Small intestine (tissue), 7 donors: ENCODE results near the gene RPIA. TPM values are rescaled to one million over a fixed set of nuclear protein-coding genes. Genes with fewer than 3 reads are reported as not detected.
A peak's percentile ranks its signal among the peaks of the same experiment; 100 is the strongest.

Experiments
- DNase-seq, 2 donors: peaks; one replicate each; pipeline versions ENCODE4 v3.0.0 to v3.0.0-alpha.2; 2013
- FAIRE-seq: peaks from 2 replicates; lab custom pipeline; 2012; peaks lifted over from hg19 to GRCh38; lab: Jason Lieb, UNC
- H3K27ac ChIP-seq, 3 donors: one replicate each; pipeline ENCODE4 v1.5.1; 2013; ENCODE audit warnings: low read length in 2 of 3, mild to moderate bottlenecking in 2 of 3, control low read depth in 1 of 3, inconsistent platforms in 1 of 3, low read depth in 1 of 3, moderate library complexity in 1 of 3
- H3K27me3 ChIP-seq, 3 donors: one replicate each; pipeline ENCODE4 v1.6.1; 2013; ENCODE audit warnings: low read length in 3 of 3, inconsistent platforms in 1 of 3; ENCODE audit not compliant: control insufficient read depth in 3 of 3, insufficient read depth in 3 of 3
- H3K36me3 ChIP-seq, 3 donors: one replicate each; pipeline ENCODE4 v1.6.1; 2013; ENCODE audit warnings: low read length in 3 of 3, inconsistent platforms in 1 of 3, low read depth in 1 of 3, mild to moderate bottlenecking in 1 of 3, moderate library complexity in 1 of 3; ENCODE audit not compliant: control insufficient read depth in 3 of 3, insufficient read depth in 2 of 3
- H3K4me1 ChIP-seq, 3 donors: one replicate each; pipeline ENCODE4 v1.6.1; 2013; ENCODE audit warnings: low read length in 2 of 3, inconsistent platforms in 1 of 3, low read depth in 1 of 3, mild to moderate bottlenecking in 1 of 3, moderate library complexity in 1 of 3; ENCODE audit not compliant: control insufficient read depth in 3 of 3, insufficient read depth in 2 of 3
- H3K4me3 ChIP-seq, 3 donors: one replicate each; pipeline ENCODE4 v1.5.1; 2013; ENCODE audit warnings: low read length in 3 of 3, control low read depth in 1 of 3, inconsistent platforms in 1 of 3, low read depth in 1 of 3, mild to moderate bottlenecking in 1 of 3, moderate library complexity in 1 of 3
- H3K9me3 ChIP-seq, 2 donors: one replicate each; pipeline ENCODE4 v1.6.1; 2013; ENCODE audit warnings: low read depth in 1 of 2, low read length in 1 of 2; ENCODE audit not compliant: control insufficient read depth in 2 of 2, insufficient read depth in 1 of 2
- WGBS, 3 donors: extraction: QIAGEN DNeasy Blood & Tissue Kit; methylation state at CpG; one replicate each; pipeline ENCODE4 v1.1.7; 2013; 5-methylcytosine and 5-hydroxymethylcytosine counted together
- polyA plus RNA-seq, 4 donors: library from polyadenylated mRNA; stranded (reverse) in 3 of 4; unstranded in 1 of 4; fragments of 200-250 nt in 3 of 4; fragments of 120-200 nt in 1 of 4; gene quantifications; one replicate each; pipeline versions ENCODE4 v1.2.1 to v1.2.3, GENCODE V29; 2013
- donor health status: healthy with polysubstance abuse.
- donor health status: control.
- donor health status: control.
- donor health status: Bipolar disorder and iron deficiency.
- donor health status: healthy.

Gene RPIA
- polyA plus RNA-seq, 4 donors: 14.5 to 53.7 (median 21.4) TPM

DNA sequence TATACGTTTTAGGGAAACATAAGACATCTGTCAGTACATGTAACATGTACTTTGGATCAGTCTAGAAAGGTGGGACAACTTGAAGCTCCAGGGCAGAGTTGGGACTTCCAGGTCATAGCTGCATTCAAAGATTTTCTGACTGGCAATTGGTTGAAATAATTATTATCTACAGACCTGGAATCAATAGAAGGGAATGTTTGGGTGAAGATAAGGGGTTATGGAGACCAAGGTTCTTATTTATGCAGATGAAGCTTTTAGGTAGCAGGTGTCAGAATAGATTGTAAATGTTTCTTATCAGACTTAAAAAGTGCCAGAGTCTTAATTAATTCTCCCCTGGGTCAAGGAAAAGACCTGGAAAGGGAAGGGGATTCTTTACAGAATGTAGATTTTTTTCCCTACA lies 19.8 kb downstream of the RPIA start:
- DNase-seq: peak in 1 of 2 donors; percentile 23
- Histone ChIP-seq H3K4me1 (peaks cover 0 to 10% (median 7%) of the 10 kb centered on the region in 3 donors), H3K9me3 (no peaks in the 10 kb centered on the region), H3K4me3 (no peak overlapping the region), H3K36me3 (no peaks in the 10 kb centered on the region), H3K27me3 (no peaks in the 10 kb centered on the region), H3K27ac (no peak overlapping the region)
- 8 to 63% (median 21%) methylated on average over 1 of the region's 1 CpG for WGBS, 3 donors
- FAIRE-seq: no peak

DNA sequence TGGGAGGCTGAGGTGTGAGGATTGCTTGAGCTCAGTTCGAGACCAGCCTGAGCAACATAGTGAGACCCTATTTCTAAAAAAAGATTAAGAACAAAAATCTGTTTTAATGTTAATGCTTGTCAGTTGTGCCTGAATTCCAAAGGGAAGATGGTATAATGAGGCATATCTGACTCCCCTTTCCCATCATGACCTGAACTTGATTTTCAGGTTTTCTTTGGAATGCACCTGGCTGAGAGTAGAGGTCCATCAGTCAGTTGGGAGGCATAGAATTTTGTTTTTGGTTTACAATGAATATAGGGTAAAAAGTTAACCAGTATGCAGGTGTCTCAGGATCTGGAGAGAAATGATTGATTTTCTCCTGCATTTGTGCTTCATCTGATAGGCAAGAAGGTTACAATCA lies 20.4 kb downstream of the RPIA start:
- no peak for DNase-seq
- Histone ChIP-seq H3K4me3 (no peak overlapping the region), H3K9me3 (no peaks in the 10 kb centered on the region), H3K36me3 (no peaks in the 10 kb centered on the region), H3K27ac (no peak overlapping the region), H3K27me3 (no peaks in the 10 kb centered on the region), H3K4me1 (peaks cover 0 to 10% (median 7%) of the 10 kb centered on the region in 3 donors)
- FAIRE-seq: no peak
- 86 to 95% (median 93%) methylated on average over 1 of the region's 1 CpG for WGBS, 3 donors

DNA sequence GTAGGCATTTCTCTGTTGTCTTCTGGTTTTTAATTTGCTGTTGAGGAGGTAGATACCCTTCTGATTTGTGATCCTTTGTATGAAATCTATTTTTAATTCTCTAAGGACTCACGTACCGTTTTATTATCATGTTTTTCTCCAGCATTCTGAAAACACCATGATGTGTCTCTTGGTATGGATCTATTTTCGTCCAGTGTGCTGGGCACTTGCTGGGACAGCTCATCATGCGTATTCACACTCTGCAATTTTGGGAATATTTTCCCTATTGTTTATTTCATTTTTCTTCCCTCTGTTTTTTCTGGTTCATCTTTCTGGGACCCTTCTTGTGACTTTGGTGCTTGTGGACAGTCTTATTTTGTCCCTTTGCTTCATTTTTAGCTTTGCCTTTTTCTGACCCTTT lies 21.9 kb downstream of the RPIA start:
- 95 to 96% (median 96%) methylated on average over 4 of the region's 4 CpGs for WGBS, 3 donors
- Histone ChIP-seq H3K9me3 (peaks cover 0 to 2% of the 10 kb centered on the region in 2 donors), H3K4me1 (peaks cover 0 to 10% (median 7%) of the 10 kb centered on the region in 3 donors), H3K4me3 (no peak overlapping the region), H3K27ac (no peak overlapping the region), H3K27me3 (no peaks in the 10 kb centered on the region), H3K36me3 (no peaks in the 10 kb centered on the region)
- FAIRE-seq (no peak), DNase-seq (no peak)

DNA sequence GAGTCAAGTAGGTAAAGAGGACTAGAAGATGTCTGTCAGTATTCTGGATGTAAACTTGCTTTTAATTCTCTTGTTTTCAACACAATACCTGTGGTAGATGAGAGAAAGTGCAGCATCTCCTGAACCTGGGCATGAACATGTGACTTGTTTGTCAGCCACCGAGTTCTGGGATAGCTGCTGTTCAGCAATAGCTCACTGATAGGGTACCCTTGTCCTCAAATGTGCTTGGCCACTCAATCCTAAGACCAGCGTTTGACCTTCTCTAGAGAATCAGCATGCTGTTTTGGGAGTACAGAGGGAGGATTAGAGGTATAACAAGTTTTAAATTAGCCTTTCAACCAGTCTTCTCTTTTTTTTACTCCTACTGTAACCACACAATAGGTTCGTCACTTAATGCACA lies 23.2 kb downstream of the RPIA start:
- peaks cover 0 to 7% (median 5%) of the 10 kb centered on the region in 3 donors for H3K4me1 ChIP-seq
- H3K27ac ChIP-seq: no peak overlapping the region
- FAIRE-seq: no peak
- no peak for DNase-seq
- H3K4me3 ChIP-seq: no peak overlapping the region
- peaks cover 0 to 2% of the 10 kb centered on the region in 2 donors for H3K9me3 ChIP-seq
- WGBS, 3 donors: 81 to 95% (median 94%) methylated on average over 3 of the region's 3 CpGs
- no peaks in the 10 kb centered on the region for H3K36me3 ChIP-seq
- no peaks in the 10 kb centered on the region for H3K27me3 ChIP-seq

DNA sequence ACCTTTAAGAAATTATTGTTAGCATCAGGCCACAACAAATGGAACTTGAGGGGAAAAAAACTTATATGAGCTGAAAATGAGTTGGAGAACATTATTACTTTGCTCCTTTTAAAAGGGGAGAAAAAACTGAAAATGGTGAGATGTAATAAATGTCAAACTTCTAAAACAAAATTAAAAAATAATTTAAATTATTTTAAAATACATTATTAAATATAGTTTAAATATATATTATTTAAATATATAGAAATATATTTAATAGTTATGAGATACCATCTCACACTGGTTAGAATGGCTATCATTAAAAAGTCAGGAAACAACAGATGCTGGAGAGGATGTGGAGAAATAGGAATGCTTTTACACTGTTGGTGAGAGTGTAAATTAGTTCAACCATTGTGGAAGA lies 28.9 kb downstream of the RPIA start:
- H3K9me3 ChIP-seq: peaks cover 0 to 2% of the 10 kb centered on the region in 2 donors
- peaks cover 0 to 2% (median 1%) of the 10 kb centered on the region in 3 donors for H3K4me1 ChIP-seq
- H3K27me3 ChIP-seq: no peaks in the 10 kb centered on the region
- no peak for FAIRE-seq
- no peak for DNase-seq
- H3K4me3 ChIP-seq: no peak overlapping the region
- H3K36me3 ChIP-seq: no peaks in the 10 kb centered on the region
- no peak overlapping the region for H3K27ac ChIP-seq

DNA sequence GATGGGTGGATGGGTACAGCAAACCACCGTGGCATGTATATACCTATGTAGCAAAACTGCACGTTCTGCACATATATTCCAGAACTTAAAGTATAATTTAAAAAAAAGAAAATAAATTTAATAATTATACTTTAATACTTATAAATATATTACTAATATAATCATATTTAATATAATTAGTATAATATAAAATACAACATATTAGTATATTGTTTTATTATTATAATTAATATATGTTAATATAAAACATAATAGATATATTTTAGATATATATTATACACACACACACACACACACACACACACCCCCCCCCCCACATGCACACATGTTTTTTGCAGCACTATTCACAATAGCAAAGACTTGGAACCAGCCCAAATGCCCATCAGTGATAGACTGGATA lies 29.8 kb downstream of the RPIA start:
- no peaks in the 10 kb centered on the region for H3K36me3 ChIP-seq
- 92 to 97% (median 96%) methylated on average over 2 of the region's 2 CpGs for WGBS, 3 donors
- FAIRE-seq: peak; percentile 67

DNA sequence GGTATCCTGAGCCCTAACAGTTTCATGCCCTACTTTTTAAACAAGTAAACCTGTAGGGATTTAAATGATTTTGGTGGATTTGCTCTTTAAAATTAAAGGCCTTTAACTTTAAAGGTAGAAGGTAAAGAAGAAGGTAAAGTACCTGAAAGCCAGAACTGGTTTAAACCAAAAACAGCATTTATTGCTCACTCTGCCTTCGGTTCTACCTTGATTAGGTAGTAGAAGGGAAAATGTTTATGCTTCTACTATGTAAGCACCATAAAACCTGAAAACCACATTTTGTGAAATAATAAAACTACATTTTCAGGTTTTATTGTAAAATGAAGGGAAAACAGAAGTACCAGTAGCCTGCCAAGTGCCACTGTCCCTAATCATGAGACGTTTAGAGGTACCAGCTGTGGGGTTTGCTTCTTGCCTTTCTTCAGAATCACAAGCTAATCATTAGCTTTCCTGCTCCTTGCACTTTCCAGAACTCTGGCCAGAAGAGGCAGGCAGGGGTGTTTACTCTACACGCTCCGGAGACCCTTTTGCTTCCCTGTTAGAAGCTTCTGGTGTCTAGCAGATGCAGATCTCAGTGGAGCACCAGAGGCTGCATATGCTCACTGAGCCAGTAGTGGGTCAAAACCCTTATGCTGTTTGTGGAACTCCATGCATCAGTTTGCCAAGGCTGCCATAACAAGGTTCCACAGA lies 33.3 kb downstream of the RPIA start:
- Histone ChIP-seq H3K9me3 (no peaks in the 10 kb centered on the region), H3K27ac (peak overlapping the region in 1 of 3 donors; percentile 2), H3K27me3 (no peaks in the 10 kb centered on the region), H3K4me1 (peaks cover 0 to 2% (median 2%) of the 10 kb centered on the region in 3 donors), H3K4me3 (no peak overlapping the region), H3K36me3 (peaks cover 0 to 7% (median 0%) of the 10 kb centered on the region in 3 donors)
- 14 to 55% (median 38%) methylated on average over 4 of the region's 4 CpGs for WGBS, 3 donors
- no peak for FAIRE-seq
- DNase-seq: peak; percentile 22 to 67

More for the DNA sequence above, 29.8 kb downstream of the RPIA start:
- H3K4me3 ChIP-seq: no peak overlapping the region
- DNase-seq: no peak
- H3K4me1 ChIP-seq: peaks cover 0 to 2% (median 0%) of the 10 kb centered on the region in 3 donors
- no peaks in the 10 kb centered on the region for H3K27me3 ChIP-seq
- H3K9me3 ChIP-seq: peaks cover 0 to 2% of the 10 kb centered on the region in 2 donors
- H3K27ac ChIP-seq: no peak overlapping the region

DNA sequence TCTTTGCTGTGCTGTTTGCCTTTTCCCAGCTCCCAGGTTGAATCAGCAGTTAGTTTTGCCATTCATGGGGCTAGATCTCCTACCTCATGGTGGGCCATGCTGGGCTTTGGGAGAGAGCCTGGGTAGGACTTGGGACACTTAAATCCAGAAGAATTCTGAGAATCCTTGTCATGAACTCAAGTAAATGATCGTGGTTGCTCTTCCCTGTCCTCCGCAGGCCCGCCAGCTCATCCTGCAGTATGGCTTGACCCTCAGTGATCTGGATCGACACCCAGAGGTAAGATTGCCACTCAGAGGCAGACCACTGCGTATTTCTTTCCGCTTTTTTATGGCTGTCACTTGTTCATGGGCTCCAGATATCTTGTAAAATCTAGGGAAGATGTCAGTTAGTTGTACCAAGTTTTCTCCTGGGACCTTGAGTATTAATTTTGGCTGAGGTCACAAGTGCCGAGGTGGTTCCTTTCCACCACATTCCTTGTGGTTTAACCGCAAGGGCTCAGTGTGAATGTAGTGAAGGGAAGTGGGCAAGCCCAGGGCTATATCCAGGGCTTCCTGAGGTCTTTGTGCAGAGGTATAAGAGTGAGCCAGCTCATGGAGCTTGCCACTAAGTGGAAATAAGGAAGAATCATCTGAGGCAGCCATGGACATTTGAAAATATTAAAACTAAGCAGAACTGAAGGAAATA lies 37.7 kb downstream of the RPIA start:
- FAIRE-seq (no peak), DNase-seq (no peak)
- Histone ChIP-seq H3K27ac (no peak overlapping the region), H3K4me1 (peaks cover 0 to 2% (median 2%) of the 10 kb centered on the region in 3 donors), H3K36me3 (peaks cover 0 to 12% (median 0%) of the 10 kb centered on the region in 3 donors), H3K9me3 (no peaks in the 10 kb centered on the region), H3K4me3 (no peak overlapping the region), H3K27me3 (no peaks in the 10 kb centered on the region)
- WGBS, 3 donors: 88 to 94% (median 90%) methylated on average over 8 of the region's 8 CpGs
